Measurements from ENCODE around the gene CLIC4.
"Not testable (repeated sequence)": the region's sequence is repeated elsewhere in the genome, so short reads cannot be mapped to it uniquely, and the experiment has no call there.

CLIC4 gene

DNA sequence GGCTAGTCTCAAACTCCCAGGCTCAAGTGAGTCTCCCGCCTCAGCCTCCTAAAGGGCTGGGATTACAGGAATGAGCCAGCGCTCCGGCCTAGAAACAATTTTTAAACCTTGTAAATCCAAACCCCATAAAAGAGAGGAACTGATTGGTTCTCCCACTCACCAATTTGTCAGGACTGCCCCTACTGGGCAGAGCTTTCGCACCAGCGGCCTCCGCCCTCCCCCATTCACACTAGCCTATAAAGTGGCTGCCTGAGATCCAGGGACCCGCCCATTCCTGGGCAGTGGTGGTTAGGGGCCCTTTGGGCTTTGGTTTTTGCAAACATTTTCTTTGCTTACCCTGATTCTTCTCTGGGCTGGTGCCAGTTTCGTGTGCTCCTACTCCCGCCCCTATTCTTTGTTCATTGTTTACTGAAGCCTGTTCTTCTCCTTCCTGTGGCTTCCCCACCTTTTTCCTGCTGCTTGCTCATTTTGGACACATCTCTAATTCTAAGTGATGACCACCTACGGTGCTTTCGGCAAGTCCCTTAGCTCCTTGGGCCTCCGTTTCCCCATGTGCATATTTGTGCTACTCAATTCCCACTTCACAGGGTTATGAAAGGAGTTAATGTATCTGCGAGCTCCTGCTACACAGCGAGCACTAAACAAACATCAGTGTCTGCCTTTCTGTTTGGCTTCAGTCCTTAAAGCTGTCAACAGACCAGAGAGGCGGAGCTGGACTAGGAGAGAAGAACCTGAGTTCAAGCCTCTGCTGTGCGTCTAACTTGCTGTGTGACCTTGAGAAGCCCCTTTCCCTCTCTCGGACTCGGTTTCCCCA is 39.8 kb upstream of the CLIC4 start:
- Histone ChIP-seq H3K9me3 (ENCODE audit: control insufficient read depth, low read length) (no peaks in the 10 kb centered on the region), H3K4me1 (ENCODE audit: control insufficient read depth, insufficient read depth, low read length, poor library complexity, severe bottlenecking) (no peaks in the 10 kb centered on the region), H3K4me3 (ENCODE audit: insufficient read depth, low read depth, low read length, poor library complexity, severe bottlenecking) (no peak overlapping the region), H3K27ac (ENCODE audit: insufficient read depth, low read length, poor library complexity, severe bottlenecking) (peak overlapping the region; percentile 32), H3K27me3 (replicated peaks; ENCODE audit: control insufficient read depth, insufficient read depth, low read length, poor library complexity, severe bottlenecking) (no peaks in the 10 kb centered on the region), H3K36me3 (ENCODE audit: control insufficient read depth, insufficient read depth, low read length) (no peaks in the 10 kb centered on the region)
- peak in 1 of 3 donors; percentile 11 for DNase-seq

- H3K4me3 ChIP-seq (ENCODE audit: insufficient read depth, low read depth, low read length, poor library complexity, severe bottlenecking); H3K27me3 ChIP-seq (replicated peaks; ENCODE audit: control insufficient read depth, insufficient read depth, low read length, poor library complexity, severe bottlenecking); DNase-seq; H3K27ac ChIP-seq (ENCODE audit: insufficient read depth, low read length, poor library complexity, severe bottlenecking); H3K36me3 ChIP-seq (ENCODE audit: control insufficient read depth, insufficient read depth, low read length); H3K9me3 ChIP-seq (ENCODE audit: control insufficient read depth, low read length); H3K4me1 ChIP-seq (ENCODE audit: control insufficient read depth, insufficient read depth, low read length, poor library complexity, severe bottlenecking): not testable (repeated sequence)
Observed at GRCh38 chr1:24706074-24706389, 39.2 kb upstream of the CLIC4 start.

- H3K4me3 ChIP-seq (ENCODE audit: insufficient read depth, low read depth, low read length, poor library complexity, severe bottlenecking) = no peak overlapping the region
- no peaks in the 10 kb centered on the region for H3K4me1 ChIP-seq (ENCODE audit: control insufficient read depth, insufficient read depth, low read length, poor library complexity, severe bottlenecking)
- H3K27ac ChIP-seq (ENCODE audit: insufficient read depth, low read length, poor library complexity, severe bottlenecking) = no peak overlapping the region
- no peak for DNase-seq
- H3K9me3 ChIP-seq (ENCODE audit: control insufficient read depth, low read length) = no peaks in the 10 kb centered on the region
- no peaks in the 10 kb centered on the region for H3K36me3 ChIP-seq (ENCODE audit: control insufficient read depth, insufficient read depth, low read length)
- H3K27me3 ChIP-seq (replicated peaks; ENCODE audit: control insufficient read depth, insufficient read depth, low read length, poor library complexity, severe bottlenecking) = no peaks in the 10 kb centered on the region
Observed at GRCh38 chr1:24707687-24708086, 37.6 kb upstream of the CLIC4 start.

DNA sequence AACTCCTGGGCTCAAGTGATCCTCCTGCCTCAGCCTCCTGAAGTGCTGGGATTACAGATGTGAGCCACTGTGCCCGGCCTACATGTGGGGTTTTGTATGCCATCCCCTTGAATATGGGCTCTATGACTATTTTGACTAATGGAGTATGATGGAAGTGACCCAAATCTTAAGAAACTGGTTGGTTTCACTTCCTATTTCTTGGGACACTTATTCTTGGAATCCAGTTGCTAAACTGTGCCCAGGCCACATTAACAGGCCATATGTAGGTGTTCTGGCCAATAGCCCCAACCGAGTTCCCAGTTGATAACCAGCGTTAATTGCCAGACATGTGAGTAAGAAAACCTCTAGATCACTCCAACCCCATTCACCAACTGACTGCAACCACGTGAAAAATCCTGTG is 36.3 kb upstream of the CLIC4 start:
- no peaks in the 10 kb centered on the region for H3K36me3 ChIP-seq (ENCODE audit: control insufficient read depth, insufficient read depth, low read length)
- H3K4me3 ChIP-seq (ENCODE audit: insufficient read depth, low read depth, low read length, poor library complexity, severe bottlenecking) = no peak overlapping the region
- no peak overlapping the region for H3K27ac ChIP-seq (ENCODE audit: insufficient read depth, low read length, poor library complexity, severe bottlenecking)
- no peaks in the 10 kb centered on the region for H3K27me3 ChIP-seq (replicated peaks; ENCODE audit: control insufficient read depth, insufficient read depth, low read length, poor library complexity, severe bottlenecking)
- H3K9me3 ChIP-seq (ENCODE audit: control insufficient read depth, low read length) = no peaks in the 10 kb centered on the region
- H3K4me1 ChIP-seq (ENCODE audit: control insufficient read depth, insufficient read depth, low read length, poor library complexity, severe bottlenecking) = no peaks in the 10 kb centered on the region
- no peak for DNase-seq

DNA sequence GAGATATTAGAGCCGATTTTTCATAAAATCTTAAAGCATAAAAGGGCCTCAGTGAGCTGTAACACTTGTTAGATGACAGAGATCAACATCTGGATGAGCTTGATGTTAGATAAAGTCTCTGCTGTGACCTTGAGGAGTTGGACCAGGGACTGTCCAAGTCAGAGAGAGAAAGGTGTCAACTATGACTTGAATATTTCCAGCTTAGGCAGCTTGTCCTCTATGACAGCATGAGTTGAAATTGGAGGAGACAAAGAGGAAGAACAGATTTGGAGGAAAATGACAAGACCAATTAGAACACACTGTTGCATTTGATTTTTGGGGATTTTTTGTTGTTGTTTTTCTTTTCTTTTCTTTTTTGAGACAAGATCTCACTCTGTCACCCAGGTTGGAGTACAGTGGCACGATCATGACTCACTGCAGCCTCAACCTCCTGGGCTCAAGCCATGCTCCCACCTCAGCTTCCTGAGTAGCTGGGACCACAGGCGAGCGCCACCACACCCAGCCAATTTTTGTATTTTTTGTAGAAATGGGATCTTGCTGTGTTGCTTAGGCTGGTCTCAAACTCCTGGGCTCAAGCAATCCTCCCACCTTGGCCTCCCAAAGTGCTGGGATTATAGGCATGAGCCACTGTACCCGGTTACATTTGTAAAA is 35.3 kb upstream of the CLIC4 start:
- no peak for DNase-seq
- Histone ChIP-seq H3K4me1 (ENCODE audit: control insufficient read depth, insufficient read depth, low read length, poor library complexity, severe bottlenecking) (no peaks in the 10 kb centered on the region), H3K4me3 (ENCODE audit: insufficient read depth, low read depth, low read length, poor library complexity, severe bottlenecking) (no peak overlapping the region), H3K27ac (ENCODE audit: insufficient read depth, low read length, poor library complexity, severe bottlenecking) (no peak overlapping the region), H3K36me3 (ENCODE audit: control insufficient read depth, insufficient read depth, low read length) (no peaks in the 10 kb centered on the region), H3K27me3 (replicated peaks; ENCODE audit: control insufficient read depth, insufficient read depth, low read length, poor library complexity, severe bottlenecking) (no peaks in the 10 kb centered on the region), H3K9me3 (ENCODE audit: control insufficient read depth, low read length) (no peaks in the 10 kb centered on the region)

GRCh38 chr1:24711329-24711728 is 33.9 kb upstream of the CLIC4 start:
- Histone ChIP-seq H3K4me1 (ENCODE audit: control insufficient read depth, insufficient read depth, low read length, poor library complexity, severe bottlenecking) (no peaks in the 10 kb centered on the region), H3K9me3 (ENCODE audit: control insufficient read depth, low read length) (no peaks in the 10 kb centered on the region), H3K4me3 (ENCODE audit: insufficient read depth, low read depth, low read length, poor library complexity, severe bottlenecking) (no peak overlapping the region), H3K27ac (ENCODE audit: insufficient read depth, low read length, poor library complexity, severe bottlenecking) (no peak overlapping the region), H3K27me3 (replicated peaks; ENCODE audit: control insufficient read depth, insufficient read depth, low read length, poor library complexity, severe bottlenecking) (no peaks in the 10 kb centered on the region), H3K36me3 (ENCODE audit: control insufficient read depth, insufficient read depth, low read length) (no peaks in the 10 kb centered on the region)
- DNase-seq = no peak

GRCh38 chr1:24713176-24713575 is 32.1 kb upstream of the CLIC4 start:
- no peaks in the 10 kb centered on the region for H3K27me3 ChIP-seq (replicated peaks; ENCODE audit: control insufficient read depth, insufficient read depth, low read length, poor library complexity, severe bottlenecking)
- H3K4me1 ChIP-seq (ENCODE audit: control insufficient read depth, insufficient read depth, low read length, poor library complexity, severe bottlenecking) = no peaks in the 10 kb centered on the region
- H3K36me3 ChIP-seq (ENCODE audit: control insufficient read depth, insufficient read depth, low read length) = no peaks in the 10 kb centered on the region
- no peaks in the 10 kb centered on the region for H3K9me3 ChIP-seq (ENCODE audit: control insufficient read depth, low read length)
- no peak for DNase-seq
- no peak overlapping the region for H3K27ac ChIP-seq (ENCODE audit: insufficient read depth, low read length, poor library complexity, severe bottlenecking)
- H3K4me3 ChIP-seq (ENCODE audit: insufficient read depth, low read depth, low read length, poor library complexity, severe bottlenecking) = no peak overlapping the region

- no peaks in the 10 kb centered on the region for H3K36me3 ChIP-seq (ENCODE audit: control insufficient read depth, insufficient read depth, low read length)
- no peaks in the 10 kb centered on the region for H3K4me1 ChIP-seq (ENCODE audit: control insufficient read depth, insufficient read depth, low read length, poor library complexity, severe bottlenecking)
- no peaks in the 10 kb centered on the region for H3K9me3 ChIP-seq (ENCODE audit: control insufficient read depth, low read length)
- no peak for DNase-seq
- no peaks in the 10 kb centered on the region for H3K27me3 ChIP-seq (replicated peaks; ENCODE audit: control insufficient read depth, insufficient read depth, low read length, poor library complexity, severe bottlenecking)
- H3K4me3 ChIP-seq (ENCODE audit: insufficient read depth, low read depth, low read length, poor library complexity, severe bottlenecking) = no peak overlapping the region
- no peak overlapping the region for H3K27ac ChIP-seq (ENCODE audit: insufficient read depth, low read length, poor library complexity, severe bottlenecking)
Observed at GRCh38 chr1:24713736-24714135, 31.5 kb upstream of the CLIC4 start.

GRCh38 chr1:24714859-24715520 is 30.3 kb upstream of the CLIC4 start:
- Histone ChIP-seq H3K27ac (ENCODE audit: insufficient read depth, low read length, poor library complexity, severe bottlenecking) (no peak overlapping the region), H3K4me3 (ENCODE audit: insufficient read depth, low read depth, low read length, poor library complexity, severe bottlenecking) (no peak overlapping the region), H3K9me3 (ENCODE audit: control insufficient read depth, low read length) (no peaks in the 10 kb centered on the region), H3K4me1 (ENCODE audit: control insufficient read depth, insufficient read depth, low read length, poor library complexity, severe bottlenecking) (no peaks in the 10 kb centered on the region), H3K27me3 (replicated peaks; ENCODE audit: control insufficient read depth, insufficient read depth, low read length, poor library complexity, severe bottlenecking) (no peaks in the 10 kb centered on the region), H3K36me3 (ENCODE audit: control insufficient read depth, insufficient read depth, low read length) (no peaks in the 10 kb centered on the region)
- no peak for DNase-seq

DNA sequence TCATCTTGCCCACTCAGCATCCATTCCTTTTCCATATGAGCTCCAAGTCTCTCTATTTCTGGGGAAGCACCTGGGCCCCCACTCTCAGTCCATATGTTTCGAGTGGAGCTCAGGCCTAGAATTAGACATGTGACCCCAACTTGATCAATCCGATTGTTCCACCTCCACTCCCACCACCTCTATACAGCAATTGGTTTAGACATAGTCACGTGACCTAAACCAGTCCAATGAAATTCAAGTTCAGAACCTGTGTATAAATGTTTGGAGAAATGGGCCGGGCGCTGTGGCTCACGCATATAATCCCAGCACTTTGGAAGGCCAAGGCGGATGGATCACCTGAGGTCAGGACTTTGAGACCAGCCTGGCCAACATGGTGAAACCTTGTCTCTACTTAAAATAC is 29.6 kb upstream of the CLIC4 start:
- Histone ChIP-seq H3K4me3 (ENCODE audit: insufficient read depth, low read depth, low read length, poor library complexity, severe bottlenecking) (no peak overlapping the region), H3K27me3 (replicated peaks; ENCODE audit: control insufficient read depth, insufficient read depth, low read length, poor library complexity, severe bottlenecking) (no peaks in the 10 kb centered on the region), H3K4me1 (ENCODE audit: control insufficient read depth, insufficient read depth, low read length, poor library complexity, severe bottlenecking) (no peaks in the 10 kb centered on the region), H3K27ac (ENCODE audit: insufficient read depth, low read length, poor library complexity, severe bottlenecking) (no peak overlapping the region), H3K36me3 (ENCODE audit: control insufficient read depth, insufficient read depth, low read length) (no peaks in the 10 kb centered on the region), H3K9me3 (ENCODE audit: control insufficient read depth, low read length) (no peaks in the 10 kb centered on the region)
- DNase-seq = no peak
